Jurkat, Clone E6-1 (cell line): ENCODE data around the gene FYN.

Experiments used
- DNase-seq: peaks from one replicate; pipeline ENCODE4 v3.0.0-alpha.2; 2011; ENCODE audit warnings: low read depth, low spot score
- H3K4me3 ChIP-seq: 2 replicates; pipeline ENCODE4 v1.5.1; 2011; ENCODE audit warnings: mild to moderate bottlenecking, low read length, control low read depth, moderate library complexity

Gene FYN

DNA sequence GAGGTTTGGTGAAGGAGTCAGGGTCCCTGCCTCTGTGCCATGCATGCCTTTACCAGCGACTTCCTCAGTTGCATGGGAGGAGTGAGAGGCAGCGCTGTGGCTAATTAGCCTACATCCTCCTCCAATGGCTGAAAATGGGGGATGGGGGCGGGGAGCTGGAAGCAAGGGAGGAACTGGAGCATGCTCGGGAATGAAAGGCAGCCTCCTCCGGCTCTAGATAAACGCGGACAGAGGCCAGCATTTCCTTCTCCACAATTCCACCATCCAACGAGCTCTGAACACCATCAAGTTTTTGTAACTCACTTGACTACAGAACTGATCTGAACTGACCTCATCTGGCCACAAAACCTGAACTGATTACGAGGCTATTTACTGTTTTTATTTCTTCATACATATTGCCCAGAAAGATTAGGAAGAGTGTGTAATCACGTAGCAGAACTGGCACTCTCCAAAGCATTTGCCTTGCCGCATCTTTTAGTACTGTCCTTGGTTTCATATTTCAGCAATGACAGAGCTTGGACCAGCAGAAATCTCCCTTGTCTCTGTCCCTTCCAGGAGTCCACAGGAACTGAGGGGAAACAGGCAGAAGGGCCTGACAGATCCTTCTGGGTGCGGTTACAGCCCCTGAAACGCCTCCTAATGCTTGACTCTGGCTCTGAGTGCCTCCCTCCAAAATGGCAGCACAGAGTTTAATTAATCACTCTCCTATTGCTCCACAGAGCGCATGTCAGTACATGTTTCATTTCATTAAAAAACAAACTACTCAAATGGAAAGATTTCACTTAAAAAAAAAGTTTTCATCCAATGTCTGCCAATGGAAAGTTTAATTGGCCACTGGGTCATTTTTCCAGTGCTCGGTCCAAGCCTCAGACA, 209.3 kb downstream of the FYN start:
- DNase-seq: no peak
- no peak overlapping the region for H3K4me3 ChIP-seq

DNA sequence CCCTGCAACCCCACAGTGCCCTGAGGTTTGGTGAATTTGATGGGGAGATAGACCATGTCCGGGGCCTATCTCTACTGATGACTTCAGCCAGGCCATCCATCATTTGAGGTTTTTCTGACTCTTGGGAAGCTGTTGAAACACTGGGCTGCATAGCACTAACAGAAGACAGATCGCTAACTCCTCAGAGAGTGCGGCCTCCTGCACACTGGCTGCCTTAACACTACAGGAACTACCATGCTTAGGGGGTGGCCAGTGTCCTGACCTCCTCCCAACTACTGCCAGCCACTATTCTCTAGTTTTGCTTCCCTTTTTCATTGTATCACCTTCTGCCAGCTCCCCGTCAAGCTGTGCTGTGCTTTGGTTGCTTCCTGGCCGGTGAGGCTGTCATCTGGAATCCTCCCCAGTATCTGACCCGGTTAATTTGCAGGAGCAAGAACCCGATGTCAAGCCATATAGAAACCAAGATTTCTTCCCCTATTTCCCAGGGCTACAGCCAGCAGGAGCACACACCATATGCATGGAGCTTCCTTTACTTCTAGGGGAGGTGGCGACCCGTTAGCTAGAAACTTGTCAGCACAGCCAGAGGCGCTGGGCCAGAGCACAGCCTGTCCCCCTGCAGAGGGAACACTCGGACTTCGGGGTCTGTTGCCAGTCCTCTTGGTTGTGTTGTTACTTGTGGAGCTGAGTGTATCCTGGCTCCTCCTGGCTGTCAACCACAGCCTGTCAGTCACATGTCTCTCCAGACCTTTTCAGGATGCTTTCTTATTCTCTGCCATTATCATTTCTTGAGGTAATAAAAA, 210.3 kb downstream of the FYN start:
- no peak overlapping the region for H3K4me3 ChIP-seq
- no peak for DNase-seq

DNA sequence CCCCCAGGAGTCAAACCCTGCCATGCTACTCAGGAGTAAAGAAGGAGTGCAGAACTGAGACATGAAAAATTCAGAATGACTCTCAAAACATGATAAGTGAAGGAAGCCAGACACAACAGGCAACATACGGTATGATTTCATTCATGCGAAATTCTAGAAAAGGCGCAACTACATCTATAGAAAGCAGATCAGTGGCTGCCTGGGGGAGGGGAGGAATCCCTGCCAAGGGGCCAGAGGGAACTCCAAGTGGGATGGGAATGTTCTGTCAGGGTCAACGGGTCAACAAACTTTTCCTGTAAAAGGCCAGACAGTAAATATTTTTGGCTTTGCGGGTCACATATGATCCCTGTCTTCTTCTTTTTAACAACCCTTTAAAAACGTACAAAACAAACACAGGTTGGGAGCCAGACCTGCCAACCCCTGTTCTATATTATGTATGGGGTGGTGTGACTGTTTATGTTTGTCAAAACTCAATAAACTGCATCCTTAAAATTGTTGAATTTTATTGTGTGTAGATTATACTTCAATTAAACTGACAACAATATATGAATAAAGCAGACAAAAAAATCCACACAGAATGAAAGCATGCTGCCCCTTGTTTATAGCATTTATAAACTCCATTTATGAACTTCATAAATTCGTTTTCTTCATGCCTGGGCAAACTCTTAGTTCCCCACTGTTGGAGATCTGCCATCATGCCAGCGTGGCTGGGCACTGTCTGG, 211.0 kb downstream of the FYN start:
- DNase-seq: no peak
- no peak overlapping the region for H3K4me3 ChIP-seq

DNA sequence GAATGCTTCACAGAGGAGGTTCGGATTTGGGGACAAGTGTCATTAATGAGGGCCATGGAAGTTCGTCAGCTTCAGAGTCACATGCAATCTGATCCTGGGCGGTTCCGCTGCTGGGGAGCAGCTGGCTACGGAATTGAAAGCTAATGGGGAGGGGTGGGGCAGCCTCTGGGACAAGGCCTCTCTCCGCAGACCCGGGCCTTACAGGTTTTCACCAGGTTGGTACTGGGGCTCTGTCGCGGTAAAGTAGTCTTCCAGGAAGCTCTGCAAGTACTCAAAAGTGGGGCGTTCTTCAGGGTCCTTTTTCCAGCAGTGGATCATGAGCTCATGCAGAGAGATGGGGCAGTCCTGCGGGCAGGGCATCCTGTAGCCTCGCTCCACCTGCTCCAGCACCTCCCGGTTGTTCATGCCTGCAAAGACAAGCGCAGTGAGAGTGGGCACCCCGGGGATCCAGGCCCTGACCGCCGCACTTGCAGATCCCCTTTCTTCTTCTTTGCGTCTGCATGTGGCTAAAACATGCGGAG, 211.7 kb downstream of the FYN start:
- H3K4me3 ChIP-seq: no peak overlapping the region
- no peak for DNase-seq

DNA sequence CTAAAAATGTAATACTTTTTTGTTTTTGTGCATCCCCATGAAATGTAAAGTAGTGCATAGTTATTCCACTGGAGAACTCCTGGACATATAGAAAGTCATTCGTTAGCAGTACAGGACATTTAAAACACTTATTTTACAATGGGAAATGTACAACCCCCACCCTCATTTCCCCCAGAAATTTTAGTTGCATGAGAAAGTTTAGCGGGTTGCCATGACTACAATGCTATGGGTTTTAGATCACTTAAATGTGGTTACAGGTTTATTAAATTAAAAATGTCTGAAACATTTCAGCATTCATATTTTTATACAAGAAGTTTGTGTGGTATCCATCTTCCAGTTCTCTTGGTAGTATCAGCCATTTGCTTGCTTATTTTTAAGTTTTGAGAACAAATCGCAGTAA, 212.7 kb downstream of the FYN start:
- H3K4me3 ChIP-seq: no peak overlapping the region
- no peak for DNase-seq

DNA sequence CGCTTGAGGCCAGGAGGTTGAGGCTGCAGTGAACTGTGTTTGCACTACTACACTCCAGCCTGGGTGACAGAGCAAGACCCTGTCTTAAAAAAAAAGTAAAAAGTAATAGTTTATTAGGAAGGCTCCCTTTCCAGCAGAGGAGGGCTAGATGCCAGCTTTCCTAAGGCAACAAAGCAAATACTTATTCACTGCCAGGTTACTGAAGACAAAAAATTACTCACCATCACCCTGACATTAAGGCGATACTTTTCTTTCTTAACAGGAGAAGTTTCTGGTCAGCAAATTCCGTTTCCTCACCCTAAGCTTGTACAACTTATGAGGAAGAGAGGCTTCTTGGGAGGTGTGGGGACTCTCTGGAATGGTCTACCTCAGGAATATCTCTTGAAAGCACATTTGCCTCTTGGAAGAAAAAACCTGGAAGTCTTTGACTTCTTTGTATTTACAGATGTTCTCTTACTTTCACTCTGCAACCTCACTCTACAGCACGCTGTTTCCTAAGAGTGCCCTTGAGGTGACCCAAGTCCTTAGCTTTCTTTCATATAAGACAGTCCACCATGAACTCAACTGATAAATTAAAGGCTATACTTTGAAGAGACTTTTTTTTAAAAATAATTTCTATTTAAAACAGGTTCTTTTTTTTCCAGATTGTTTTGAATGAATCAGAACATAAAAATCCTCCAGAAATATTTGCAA, 214.6 kb downstream of the FYN start:
- no peak overlapping the region for H3K4me3 ChIP-seq
- no peak for DNase-seq

DNA sequence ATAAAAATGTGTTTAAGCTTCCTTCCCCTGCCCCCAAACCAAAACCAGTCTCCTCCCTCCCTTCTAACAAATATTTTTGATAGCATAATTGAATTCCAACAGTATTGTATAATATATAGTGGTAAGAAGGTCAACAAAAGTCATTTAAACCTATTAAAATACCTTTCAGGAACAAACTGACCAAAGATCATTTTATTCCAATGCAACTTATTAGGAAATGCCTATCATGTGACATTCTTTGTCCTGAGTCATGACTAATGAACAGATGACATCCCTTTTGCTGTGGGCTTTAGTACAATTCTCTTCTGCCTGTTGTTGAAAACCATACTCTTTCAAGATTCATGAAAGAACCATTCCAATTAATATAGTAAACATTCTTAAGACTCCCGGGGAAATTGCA, 216.1 kb downstream of the FYN start:
- no peak for DNase-seq
- no peak overlapping the region for H3K4me3 ChIP-seq

DNA sequence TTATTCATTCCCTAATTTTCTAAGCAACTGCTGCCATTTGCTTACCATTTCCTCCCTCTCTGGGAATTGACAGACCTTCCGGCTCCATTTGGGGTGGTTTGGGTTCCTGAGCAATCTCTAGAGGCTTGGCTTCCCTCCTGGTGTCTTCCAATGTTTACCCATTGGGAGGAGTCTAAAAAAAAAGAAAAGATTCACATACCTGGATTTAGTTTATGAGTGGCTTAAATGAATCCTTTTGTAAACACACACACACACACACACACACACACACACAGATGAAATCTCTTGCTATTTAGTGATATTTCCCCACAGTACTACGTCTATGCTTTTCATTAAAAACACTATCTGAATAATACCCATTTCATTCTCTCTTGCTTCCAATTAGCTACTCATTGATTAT, 219.3 kb downstream of the FYN start:
- no peak for DNase-seq
- no peak overlapping the region for H3K4me3 ChIP-seq

DNA sequence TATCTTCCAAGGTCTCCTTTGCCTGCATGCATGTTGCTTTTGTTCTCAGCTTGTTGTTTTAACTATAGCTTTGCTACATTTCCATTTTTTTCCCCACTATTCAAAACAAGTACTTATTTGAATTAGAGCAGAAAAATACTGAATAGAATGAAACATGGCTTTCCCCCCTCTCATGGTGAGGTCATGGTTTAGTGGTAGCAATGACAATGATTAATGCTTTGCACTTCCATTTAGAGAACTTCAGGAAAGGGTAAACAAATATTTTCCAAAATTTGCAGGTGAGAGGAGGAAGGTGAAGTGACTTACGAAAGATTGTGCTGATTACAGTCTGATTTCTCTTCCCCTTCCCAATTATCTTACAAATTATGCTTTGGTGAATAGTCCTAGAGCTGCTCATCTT, 219.8 kb downstream of the FYN start:
- DNase-seq: no peak
- no peak overlapping the region for H3K4me3 ChIP-seq

DNA sequence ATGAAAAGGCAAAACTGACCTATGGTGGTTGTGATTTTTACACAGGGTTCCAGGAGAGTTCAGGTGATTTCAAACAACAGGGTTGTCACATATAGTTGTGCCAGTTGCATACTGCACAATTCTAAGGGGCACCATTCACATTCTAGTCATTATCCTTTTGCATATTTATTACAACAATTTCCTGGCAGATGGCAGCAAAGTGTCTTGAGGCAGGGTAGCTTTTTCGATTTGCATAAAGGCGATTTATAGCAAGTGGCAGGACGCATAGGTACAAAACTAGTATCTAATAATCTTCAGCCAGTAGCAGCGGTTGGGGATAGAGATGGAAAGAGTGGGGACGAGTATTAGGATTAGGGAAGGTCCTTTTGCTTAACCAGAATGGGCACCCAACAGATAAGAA, 221.1 kb downstream of the FYN start:
- DNase-seq: no peak
- no peak overlapping the region for H3K4me3 ChIP-seq

DNA sequence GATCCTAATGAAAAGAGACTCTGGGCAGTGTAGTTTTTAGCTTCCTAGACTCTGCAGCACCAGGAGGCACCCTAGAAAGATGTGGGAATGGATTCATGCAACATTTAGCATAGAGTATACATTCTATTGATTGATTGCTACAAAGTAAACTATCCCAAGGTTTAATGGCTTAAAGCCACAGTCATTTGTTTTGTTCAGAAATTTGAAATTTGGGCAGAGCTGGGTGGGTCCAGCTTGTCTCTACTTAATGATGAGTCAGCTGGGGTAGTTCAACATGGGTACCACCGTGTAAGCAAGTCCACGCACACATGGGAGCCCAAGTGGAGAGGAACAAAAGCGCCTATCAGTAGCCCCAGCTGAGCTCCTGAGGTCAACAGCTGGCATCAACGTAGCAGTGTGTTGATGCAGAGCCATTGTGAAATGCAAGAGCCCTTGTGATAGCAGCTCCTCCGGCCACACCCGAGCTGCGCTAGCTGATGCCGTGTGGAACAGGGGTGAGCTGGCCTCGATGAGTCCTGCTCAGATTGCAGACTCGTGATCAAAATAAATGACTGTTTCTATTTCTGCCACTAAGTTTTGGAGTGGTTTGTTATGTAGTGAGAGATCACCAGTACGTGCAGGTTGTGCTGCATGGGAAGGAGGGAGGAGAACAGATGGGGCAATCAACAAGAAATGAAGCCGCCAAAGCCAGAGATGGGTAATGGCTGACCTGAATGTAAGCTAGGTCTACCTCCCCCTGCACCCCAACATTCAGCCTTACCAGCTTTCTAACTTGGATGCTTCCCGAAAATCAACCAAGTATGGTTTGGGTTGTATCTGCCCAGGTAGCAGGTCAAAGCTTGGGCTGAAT, 221.8 kb downstream of the FYN start:
- no peak overlapping the region for H3K4me3 ChIP-seq
- DNase-seq: no peak

DNA sequence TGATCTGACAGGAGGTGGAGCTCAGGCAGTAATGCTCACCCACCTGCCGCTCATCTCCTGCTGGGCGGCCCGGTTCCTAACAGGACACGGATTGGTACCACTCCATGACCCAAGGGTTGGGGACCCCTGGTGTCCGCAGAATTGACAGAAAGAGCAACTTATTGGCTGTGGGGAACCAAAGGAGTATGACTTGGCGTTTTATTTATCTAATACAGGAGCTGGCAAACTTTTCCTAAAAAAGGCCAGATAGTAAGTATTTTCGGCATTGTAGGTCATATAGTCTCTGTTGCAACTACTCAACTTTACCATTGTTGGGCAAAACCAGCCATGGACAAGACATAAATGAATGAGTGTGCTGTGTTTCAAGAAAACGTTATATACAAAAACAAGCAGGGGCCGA, 223.2 kb downstream of the FYN start:
- H3K4me3 ChIP-seq: no peak overlapping the region
- DNase-seq: no peak

DNA sequence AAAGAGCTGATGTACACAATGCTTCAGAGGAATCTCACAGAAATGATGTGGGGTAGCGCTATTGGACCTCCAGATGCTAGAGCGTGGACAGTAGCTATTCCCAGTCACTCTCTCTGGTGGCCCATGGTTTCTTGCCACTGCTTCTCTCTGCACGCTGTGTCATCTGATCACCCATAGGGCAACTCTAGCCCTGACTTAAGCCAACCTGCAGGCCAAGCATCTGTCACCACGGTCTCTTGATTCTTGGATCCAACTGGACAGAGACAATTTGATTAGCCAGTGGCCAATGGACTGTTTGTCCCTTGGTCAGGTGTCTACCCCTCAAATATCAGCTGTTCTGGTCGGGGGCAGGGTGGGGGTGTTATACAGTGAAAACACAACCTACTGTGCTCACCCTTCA, 225.2 kb downstream of the FYN start:
- no peak for DNase-seq
- no peak overlapping the region for H3K4me3 ChIP-seq

DNA sequence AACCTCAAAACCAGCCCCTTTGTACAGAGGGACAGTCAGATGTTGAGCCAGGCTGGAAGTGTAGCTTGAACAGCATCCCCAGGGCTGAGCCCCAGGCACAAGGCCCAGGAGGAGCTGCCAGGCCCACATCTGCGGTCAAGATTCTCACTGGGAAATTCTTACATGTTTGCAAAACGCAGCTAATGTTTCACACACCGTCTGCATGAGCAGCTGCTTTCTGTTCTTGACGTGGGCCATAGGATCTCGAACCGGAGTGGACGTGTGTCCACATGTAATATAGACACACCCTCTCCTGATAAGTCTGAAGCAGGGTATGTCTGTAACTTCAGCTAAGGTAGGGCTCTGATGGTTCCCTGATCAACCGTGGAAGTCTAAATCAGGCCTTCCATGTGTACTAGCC, 226.3 kb downstream of the FYN start:
- no peak for DNase-seq
- no peak overlapping the region for H3K4me3 ChIP-seq

DNA sequence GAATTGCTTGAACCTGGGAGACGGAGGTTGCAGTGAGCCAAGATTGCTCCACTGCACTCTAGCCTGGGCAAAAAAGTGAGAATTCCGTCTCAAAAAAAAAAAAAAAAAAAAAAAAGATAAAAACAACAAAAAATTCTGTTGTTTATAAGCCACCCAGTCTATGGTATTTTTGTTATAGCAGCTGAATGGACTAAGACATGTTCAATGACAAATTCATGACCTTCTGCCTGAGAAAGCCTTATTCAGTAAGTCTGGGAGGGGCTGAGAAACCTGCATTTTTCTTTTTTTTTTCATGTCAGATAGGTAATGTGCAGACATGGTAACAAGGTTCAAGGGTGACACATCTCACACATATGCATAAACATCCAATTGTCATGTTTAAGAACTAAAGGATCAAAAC, 227.2 kb downstream of the FYN start:
- DNase-seq: no peak
- no peak overlapping the region for H3K4me3 ChIP-seq

DNA sequence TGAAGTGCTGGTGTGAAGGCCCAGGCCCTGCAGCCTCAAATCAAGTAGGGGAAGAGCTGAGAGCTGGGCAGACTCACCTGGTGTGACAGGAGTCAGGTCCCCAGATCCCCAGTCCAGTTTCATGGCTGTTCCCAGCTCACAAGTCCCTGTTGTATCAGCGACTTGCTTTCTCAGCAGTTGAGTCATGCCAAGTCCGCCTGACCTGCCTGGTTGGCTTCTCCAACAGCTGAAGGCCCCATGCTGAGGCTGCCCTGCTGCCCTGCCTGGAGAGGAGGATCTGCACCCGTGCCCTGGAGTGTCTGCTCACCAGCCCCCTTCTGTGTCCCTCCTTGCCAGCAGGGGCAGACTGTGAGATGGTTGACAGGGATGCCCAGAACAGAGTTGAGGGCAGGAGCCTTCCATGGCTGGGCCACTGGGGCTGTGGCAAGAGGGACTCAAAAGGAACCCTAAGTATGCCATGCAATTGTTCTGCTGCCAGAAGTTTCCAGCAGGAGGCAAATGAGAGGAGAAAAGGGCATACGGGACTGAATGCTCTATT, 228.3 kb downstream of the FYN start:
- H3K4me3 ChIP-seq: no peak overlapping the region
- DNase-seq: no peak

DNA sequence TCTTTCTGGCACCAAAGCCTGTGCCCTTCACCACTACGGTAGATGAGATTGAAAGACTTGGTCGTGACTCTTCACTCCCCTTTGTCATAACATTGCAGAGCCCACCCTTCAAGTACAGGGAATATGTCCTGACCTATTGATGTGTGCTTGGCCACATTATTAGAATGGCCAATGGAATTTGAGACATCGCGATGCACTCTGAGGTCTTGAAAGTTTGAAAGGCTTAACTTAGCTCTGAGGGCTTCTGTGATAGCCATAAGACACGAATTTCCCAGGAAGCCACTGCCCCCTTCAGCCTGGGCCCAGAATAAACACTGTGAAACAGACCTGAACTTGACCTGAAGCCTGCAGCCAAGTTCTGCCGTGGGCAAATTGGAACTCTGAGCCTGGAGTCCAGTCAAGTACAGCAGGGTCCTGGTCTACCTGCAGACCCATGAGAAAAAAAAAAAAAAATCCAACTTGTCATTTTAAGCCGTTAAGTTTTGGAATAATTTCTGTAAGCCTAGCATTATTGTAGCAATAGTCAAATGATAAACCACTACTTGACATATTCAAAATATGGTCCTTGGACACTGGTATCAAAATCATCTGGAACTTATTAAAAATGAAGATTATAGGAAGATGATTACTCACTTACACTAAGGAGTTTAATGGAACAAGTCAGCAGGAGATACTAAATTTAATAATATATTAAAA, 230.6 kb downstream of the FYN start:
- no peak overlapping the region for H3K4me3 ChIP-seq
- DNase-seq: peak; percentile 27

DNA sequence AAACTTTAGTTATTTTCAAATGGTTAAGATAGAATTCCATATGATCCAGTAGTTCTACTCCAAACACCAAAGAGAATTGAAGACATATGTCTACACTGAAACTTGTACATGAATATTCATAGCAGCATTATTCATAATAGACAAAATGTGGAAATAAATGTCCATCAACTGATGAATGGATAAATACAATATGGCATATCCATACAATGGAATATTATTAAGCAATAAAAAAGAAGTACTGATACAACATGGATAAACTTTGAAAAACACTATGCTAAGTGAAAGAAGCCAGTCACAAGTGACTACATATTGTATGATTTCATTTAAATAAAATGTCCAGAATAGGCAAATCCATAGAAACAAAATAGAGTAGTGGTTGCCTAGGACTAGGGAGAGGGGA, 234.0 kb downstream of the FYN start:
- DNase-seq: no peak
- no peak overlapping the region for H3K4me3 ChIP-seq
